EH (cell line): ENCODE results near the gene LIPF.
A peak's percentile ranks its signal among the peaks of the same experiment; 100 is the strongest.
"Not testable (repeated sequence)": the region's sequence is repeated elsewhere in the genome, so short reads cannot be mapped to it uniquely, and the experiment has no call there.

Experiments
- DNase-seq: peaks from one replicate; pipeline ENCODE4 v3.0.0-alpha.2; 2015; ENCODE audit warnings: low read depth

LIPF gene

GRCh38 chr10:88676283-88677060 is 12.2 kb downstream of the LIPF start:
- DNase-seq, result no peak

- no peak for DNase-seq
These were observed 16.7 kb downstream of the LIPF start for GRCh38 chr10:88680958-88681357.

GRCh38 chr10:88682491-88682890 is 18.2 kb downstream of the LIPF start:
- DNase-seq, result no peak

- peak; percentile 40 for DNase-seq
These were observed 23.7 kb downstream of the LIPF start for GRCh38 chr10:88687853-88688467.

- DNase-seq, result no peak
These were observed 25.1 kb downstream of the LIPF start for GRCh38 chr10:88689366-88689765.

GRCh38 chr10:88693392-88694020 is 29.3 kb downstream of the LIPF start:
- no peak for DNase-seq

GRCh38 chr10:88702848-88703597 is 38.8 kb downstream of the LIPF start:
- DNase-seq, result no peak

GRCh38 chr10:88705958-88706357 is 41.7 kb downstream of the LIPF start, which contains the start of gene LIPK:
LIPK (plus strand) TSS chr10:88706249; CDS start chr10:88724544, 18,295 bp downstream.
- no peak for DNase-seq

GRCh38 chr10:88707429-88708155 is 43.4 kb downstream of the LIPF start:
- peak; percentile 73 for DNase-seq

- DNase-seq, result not testable (repeated sequence)
These were observed 45.1 kb downstream of the LIPF start for GRCh38 chr10:88709361-88709760.

GRCh38 chr10:88715517-88715916 is 51.3 kb downstream of the LIPF start:
- DNase-seq, result no peak

- DNase-seq, result no peak
These were observed 57.1 kb downstream of the LIPF start for GRCh38 chr10:88721392-88721791.

- no peak for DNase-seq
These were observed 61.6 kb downstream of the LIPF start for GRCh38 chr10:88725798-88726197.

GRCh38 chr10:88728107-88728763 is 64.0 kb downstream of the LIPF start:
- DNase-seq, result peak; percentile 5
